ENCODE data around the gene SCN10A.

The SCN10A gene

GRCh38 chr3:38742550-38742949 is 73.5 kb downstream of the SCN10A start:
- no peak for TF ChIP-seq CTCF (IDR thresholded peaks at IDR 0.05)

- TF ChIP-seq CTCF (IDR thresholded peaks at IDR 0.05), result no peak
Measured at GRCh38 chr3:38740537-38740936, 75.5 kb downstream of the SCN10A start.

- TF ChIP-seq CTCF (IDR thresholded peaks at IDR 0.05), result no peak
Measured at GRCh38 chr3:38739931-38740330, 76.1 kb downstream of the SCN10A start.

GRCh38 chr3:38739396-38739689 is 76.7 kb downstream of the SCN10A start:
- no peak for TF ChIP-seq CTCF (IDR thresholded peaks at IDR 0.05)

GRCh38 chr3:38738630-38739395 is 77.2 kb downstream of the SCN10A start:
- peak; percentile 74 for TF ChIP-seq CTCF (IDR thresholded peaks at IDR 0.05)

- TF ChIP-seq CTCF (IDR thresholded peaks at IDR 0.05), result no peak
Measured at GRCh38 chr3:38731522-38731921, 84.5 kb downstream of the SCN10A start.

- TF ChIP-seq CTCF (IDR thresholded peaks at IDR 0.05), result no peak
Measured at GRCh38 chr3:38730281-38730680, 85.7 kb downstream of the SCN10A start.

- TF ChIP-seq CTCF (IDR thresholded peaks at IDR 0.05), result no peak
Measured at GRCh38 chr3:38728008-38728407, 88.0 kb downstream of the SCN10A start.
